ENCODE data around the gene RFT1. TPM values are rescaled to one million over a fixed set of nuclear protein-coding genes. Genes with fewer than 3 reads are reported as not detected.

The RFT1 gene
- total RNA-seq, 1 donor from 2014 or later, result 32.4 TPM

GRCh38 chr3:53166206-53166605 is 36.0 kb upstream of the RFT1 start:
- Mint-ChIP-seq H3K9me3 (no peaks in the 10 kb centered on the region), H3K4me3 (no peak overlapping the region), H3K4me1 (peaks cover 55% of the 10 kb centered on the region), H3K27ac (ENCODE audit: unreplicated experiment) (no peak overlapping the region), H3K27me3 (ENCODE audit: low read depth) (peaks cover 10% of the 10 kb centered on the region), H3K36me3 (ENCODE audit: low read depth) (no peaks in the 10 kb centered on the region)
- no peak for DNase-seq (ENCODE audit: low read depth, low spot score)
- no peak for TF ChIP-seq CTCF (conservative IDR thresholded peaks at IDR 0.05)

- H3K4me3 Mint-ChIP-seq, result no peak overlapping the region
- peaks cover 50% of the 10 kb centered on the region for H3K4me1 Mint-ChIP-seq
- H3K9me3 Mint-ChIP-seq, result no peaks in the 10 kb centered on the region
- no peak overlapping the region for H3K27ac Mint-ChIP-seq (ENCODE audit: unreplicated experiment)
- DNase-seq (ENCODE audit: low read depth, low spot score), result no peak
- H3K36me3 Mint-ChIP-seq (ENCODE audit: low read depth), result no peaks in the 10 kb centered on the region
- peaks cover 17% of the 10 kb centered on the region for H3K27me3 Mint-ChIP-seq (ENCODE audit: low read depth)
- no peak for TF ChIP-seq CTCF (conservative IDR thresholded peaks at IDR 0.05)
Measured at GRCh38 chr3:53164911-53165310, 34.7 kb upstream of the RFT1 start.

- Mint-ChIP-seq H3K4me1 (peaks cover 38% of the 10 kb centered on the region), H3K27me3 (ENCODE audit: low read depth) (peaks cover 29% of the 10 kb centered on the region), H3K36me3 (ENCODE audit: low read depth) (no peaks in the 10 kb centered on the region), H3K27ac (ENCODE audit: unreplicated experiment) (peak overlapping the region; percentile 14), H3K4me3 (peak overlapping the region; percentile 80), H3K9me3 (no peaks in the 10 kb centered on the region)
- DNase-seq (ENCODE audit: low read depth, low spot score), result no peak
- no peak for TF ChIP-seq CTCF (conservative IDR thresholded peaks at IDR 0.05)
Measured at GRCh38 chr3:53163444-53164387, 33.5 kb upstream of the RFT1 start.

GRCh38 chr3:53162672-53163443 is 32.6 kb upstream of the RFT1 start:
- no peak for DNase-seq (ENCODE audit: low read depth, low spot score)
- H3K36me3 Mint-ChIP-seq (ENCODE audit: low read depth), result no peaks in the 10 kb centered on the region

More at GRCh38 chr3:53162672-53163443, 32.6 kb upstream of the RFT1 start:
- no peak for TF ChIP-seq CTCF (conservative IDR thresholded peaks at IDR 0.05)
- peak overlapping the region; percentile 75 for H3K27ac Mint-ChIP-seq (ENCODE audit: unreplicated experiment)
- peak overlapping the region; percentile 80 for H3K4me3 Mint-ChIP-seq
- H3K9me3 Mint-ChIP-seq, result no peaks in the 10 kb centered on the region
- peaks cover 32% of the 10 kb centered on the region for H3K27me3 Mint-ChIP-seq (ENCODE audit: low read depth)
- peaks cover 30% of the 10 kb centered on the region for H3K4me1 Mint-ChIP-seq

All from neural crest cell (in vitro differentiated cells).